Ishikawa (cell line): Measurements from ENCODE around the gene NCOA1.

Experiments used
- CEBPB ChIP-seq: IDR thresholded peaks from 2 replicates; pipeline ENCODE4 v1.6.1; 2012
- TAF1 ChIP-seq: IDR thresholded peaks from 2 replicates; pipeline ENCODE4 v1.6.1; 2012; ENCODE audit warnings: low read depth, mild to moderate bottlenecking
- TCF12 ChIP-seq: IDR thresholded peaks from 2 replicates; pipeline ENCODE4 v1.6.1; 2012; ENCODE audit warnings: low read depth
- USF1 ChIP-seq: IDR thresholded peaks from 2 replicates; pipeline ENCODE4 v1.6.1; 2012
- YY1 ChIP-seq: IDR thresholded peaks from 2 replicates; pipeline ENCODE4 v1.6.1; 2012; ENCODE audit warnings: low read depth

GRCh38 chr2:24482972-24483300 lies 8.1 kb upstream of the NCOA1 start:
- TF ChIP-seq USF1 (no peak), TCF12 (no peak), YY1 (no peak), CEBPB (no peak), TAF1 (no peak)
